Ramos (cell line): ENCODE measurements around the gene NUDT22.

Experiments
- in situ Hi-C: fragments of 300-500 bp; cut with MboI; formaldehyde crosslinking; loops from one replicate; pipeline ENCODE4 v1.14.3; 2022; ENCODE audit warnings: low sequenced_read_pairs; ENCODE audit not compliant: unreplicated experiment

The NUDT22 gene

GRCh38 chr11:64264371-64264852 lies 38.3 kb downstream of the NUDT22 start:
- in situ Hi-C loops, result no loop called here

GRCh38 chr11:64265176-64266160 lies 39.4 kb downstream of the NUDT22 start:
- in situ Hi-C loops, result no loop called here

- in situ Hi-C loops, result no loop called here
These were observed 40.3 kb downstream of the NUDT22 start for GRCh38 chr11:64266339-64266738.

GRCh38 chr11:64267207-64267945 lies 41.3 kb downstream of the NUDT22 start:
- in situ Hi-C loops, result no loop called here

GRCh38 chr11:64268025-64268892 lies 42.2 kb downstream of the NUDT22 start:
- in situ Hi-C loops, result no loop called here

- in situ Hi-C loops, result no loop called here
These were observed 42.9 kb downstream of the NUDT22 start for GRCh38 chr11:64268893-64269539.

- in situ Hi-C loops, result no loop called here
These were observed 43.6 kb downstream of the NUDT22 start for GRCh38 chr11:64269540-64270220.

GRCh38 chr11:64275031-64275800 lies 49.1 kb downstream of the NUDT22 start:
- in situ Hi-C loops, result no loop called here

GRCh38 chr11:64275841-64276240 lies 49.8 kb downstream of the NUDT22 start:
- in situ Hi-C loops, result no loop called here

GRCh38 chr11:64276653-64277431 lies 50.8 kb downstream of the NUDT22 start:
- in situ Hi-C loops, result no loop called here

GRCh38 chr11:64278576-64279190 lies 52.6 kb downstream of the NUDT22 start:
- in situ Hi-C loops, result no loop called here
